HG02884 (cell line): ENCODE results near the gene RAB1B.
"Not testable (repeated sequence)": the region's sequence is repeated elsewhere in the genome, so short reads cannot be mapped to it uniquely, and the experiment has no call there.

Source experiments
- ATAC-seq: cut with Tn5 transposase; IDR thresholded peaks from one replicate; pipeline ENCODE4 v1.9.1; 2021; ENCODE audit warnings: mild to moderate bottlenecking, moderate library complexity; ENCODE audit not compliant: unreplicated experiment

The RAB1B gene

GRCh38 chr11:66239511-66239910 is 28.9 kb upstream of the RAB1B start:
- ATAC-seq: no peak

- no peak for ATAC-seq
Measured at GRCh38 chr11:66239998-66240780, 28.2 kb upstream of the RAB1B start.

- no peak for ATAC-seq
Measured at GRCh38 chr11:66240781-66241136, 27.7 kb upstream of the RAB1B start.

- no peak for ATAC-seq
Measured at GRCh38 chr11:66242095-66242765, 26.2 kb upstream of the RAB1B start.

GRCh38 chr11:66243782-66244535 is 24.5 kb upstream of the RAB1B start:
- ATAC-seq: no peak

- ATAC-seq: no peak
Measured at GRCh38 chr11:66247295-66247694, 21.1 kb upstream of the RAB1B start.

- no peak for ATAC-seq
Measured at GRCh38 chr11:66247801-66248200, 20.6 kb upstream of the RAB1B start.

- no peak for ATAC-seq
Measured at GRCh38 chr11:66248903-66249302, 19.5 kb upstream of the RAB1B start.

- no peak for ATAC-seq
Measured at GRCh38 chr11:66251809-66252208, 16.6 kb upstream of the RAB1B start.

- ATAC-seq: not testable (repeated sequence)
Measured at GRCh38 chr11:66253081-66253480, 15.4 kb upstream of the RAB1B start.

- ATAC-seq: no peak
Measured at GRCh38 chr11:66258473-66258893, 10.0 kb upstream of the RAB1B start.

- ATAC-seq: no peak
Measured at GRCh38 chr11:66259225-66259624, 9.2 kb upstream of the RAB1B start.

- ATAC-seq: no peak
Measured at GRCh38 chr11:66259956-66260355, 8.5 kb upstream of the RAB1B start.

- ATAC-seq: no peak
Measured at GRCh38 chr11:66261578-66261977, 6.9 kb upstream of the RAB1B start.

- ATAC-seq: no peak
Measured at GRCh38 chr11:66262191-66262590, 6.2 kb upstream of the RAB1B start.

GRCh38 chr11:66262696-66263095 is 5.7 kb upstream of the RAB1B start:
- ATAC-seq: no peak

GRCh38 chr11:66263231-66263630 is 5.2 kb upstream of the RAB1B start:
- ATAC-seq: no peak

GRCh38 chr11:66263785-66264184 is 4.7 kb upstream of the RAB1B start:
- no peak for ATAC-seq

- no peak for ATAC-seq
Measured at GRCh38 chr11:66264383-66264782, 4.1 kb upstream of the RAB1B start.

- no peak for ATAC-seq
Measured at GRCh38 chr11:66264914-66265313, 3.5 kb upstream of the RAB1B start.

- no peak for ATAC-seq
Measured at GRCh38 chr11:66265531-66266377, 2.7 kb upstream of the RAB1B start.
